Measurements from ENCODE around the gene MSLN.

DNA sequence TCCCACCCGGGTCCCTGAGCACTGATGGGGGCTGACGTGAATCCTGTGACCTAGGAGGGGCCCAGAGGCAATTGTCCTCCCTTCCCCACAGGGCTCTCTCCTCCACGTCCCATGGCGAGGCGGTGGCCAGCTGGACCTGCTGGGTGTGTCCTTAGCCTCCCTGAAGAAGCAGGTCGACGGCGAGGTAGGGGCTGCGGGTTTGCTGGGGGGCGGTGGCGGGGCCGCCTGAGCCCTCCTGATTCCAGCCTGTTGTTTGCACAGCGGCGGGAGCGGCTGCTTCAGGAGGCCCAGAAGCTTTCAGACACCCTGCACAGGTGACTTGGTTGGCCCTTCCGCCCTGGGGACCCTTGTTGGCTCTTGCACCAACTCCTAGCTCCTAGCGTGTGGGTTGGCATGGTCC, 29.6 kb downstream of the MSLN start:
- TF ChIP-seq, protein P1, sequence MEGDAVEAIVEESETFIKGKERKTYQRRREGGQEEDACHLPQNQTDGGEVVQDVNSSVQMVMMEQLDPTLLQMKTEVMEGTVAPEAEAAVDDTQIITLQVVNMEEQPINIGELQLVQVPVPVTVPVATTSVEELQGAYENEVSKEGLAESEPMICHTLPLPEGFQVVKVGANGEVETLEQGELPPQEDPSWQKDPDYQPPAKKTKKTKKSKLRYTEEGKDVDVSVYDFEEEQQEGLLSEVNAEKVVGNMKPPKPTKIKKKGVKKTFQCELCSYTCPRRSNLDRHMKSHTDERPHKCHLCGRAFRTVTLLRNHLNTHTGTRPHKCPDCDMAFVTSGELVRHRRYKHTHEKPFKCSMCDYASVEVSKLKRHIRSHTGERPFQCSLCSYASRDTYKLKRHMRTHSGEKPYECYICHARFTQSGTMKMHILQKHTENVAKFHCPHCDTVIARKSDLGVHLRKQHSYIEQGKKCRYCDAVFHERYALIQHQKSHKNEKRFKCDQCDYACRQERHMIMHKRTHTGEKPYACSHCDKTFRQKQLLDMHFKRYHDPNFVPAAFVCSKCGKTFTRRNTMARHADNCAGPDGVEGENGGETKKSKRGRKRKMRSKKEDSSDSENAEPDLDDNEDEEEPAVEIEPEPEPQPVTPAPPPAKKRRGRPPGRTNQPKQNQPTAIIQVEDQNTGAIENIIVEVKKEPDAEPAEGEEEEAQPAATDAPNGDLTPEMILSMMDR (IDR thresholded peaks at IDR 0.05) = no peak
- no peak for TF ChIP-seq POLR2A (IDR thresholded peaks at IDR 0.05)
